Measurements from ENCODE around the gene MIOX.
"Not testable (repeated sequence)": the region's sequence is repeated elsewhere in the genome, so short reads cannot be mapped to it uniquely, and the experiment has no call there.

MIOX gene

GRCh38 chr22:50529897-50530579 lies 43.4 kb downstream of the MIOX start, which contains the start of gene TYMP:
TSS of gene TYMP (minus strand) at chr22:50530012. CDS start at chr22:50529709, 303 bp downstream.
- DNase-seq (ENCODE audit: low spot score), result peak; percentile 80

GRCh38 chr22:50530580-50530876 lies 43.9 kb downstream of the MIOX start:
- DNase-seq (ENCODE audit: low spot score), result peak; percentile 57

- DNase-seq (ENCODE audit: low spot score), result peak; percentile 90
These were observed 44.4 kb downstream of the MIOX start for GRCh38 chr22:50530877-50531545.

GRCh38 chr22:50531546-50531961 lies 44.9 kb downstream of the MIOX start:
- peak; percentile 69 for DNase-seq (ENCODE audit: low spot score)

- DNase-seq (ENCODE audit: low spot score), result peak; percentile 62
These were observed 45.5 kb downstream of the MIOX start for GRCh38 chr22:50531962-50532674.

- DNase-seq (ENCODE audit: low spot score), result no peak
These were observed 46.5 kb downstream of the MIOX start for GRCh38 chr22:50532824-50533796.

- not testable (repeated sequence) for DNase-seq (ENCODE audit: low spot score)
These were observed 47.4 kb downstream of the MIOX start for GRCh38 chr22:50533856-50534711.

- DNase-seq (ENCODE audit: low spot score), result no peak
These were observed 48.5 kb downstream of the MIOX start for GRCh38 chr22:50535113-50535512.

- DNase-seq (ENCODE audit: low spot score), result no peak
These were observed 49.6 kb downstream of the MIOX start for GRCh38 chr22:50536226-50536625.

GRCh38 chr22:50537765-50538164 lies 51.1 kb downstream of the MIOX start:
- no peak for DNase-seq (ENCODE audit: low spot score)
